HepG2 (cell line): ENCODE results near the gene METTL22. TPM values are rescaled to one million over a fixed set of nuclear protein-coding genes. Genes with fewer than 3 reads are reported as not detected.

Source experiments
- BRD4 ChIP-seq: sonication (generic); formaldehyde crosslinking; IDR thresholded peaks from 2 replicates; pipeline ENCODE4 v1.4.0; 2020; ENCODE audit warnings: missing genetic modification reagents
- IRX3 ChIP-seq: sonication (generic); formaldehyde crosslinking; IDR thresholded peaks from 2 replicates; pipeline ENCODE4 v1.8.1; 2023; ENCODE audit warnings: mild to moderate bottlenecking, low read depth, missing genetic modification reagents, borderline replicate concordance
- KDM5A ChIP-seq: fragments of 200-600 bp; sonication (generic); IDR thresholded peaks from 2 replicates; pipeline ENCODE4 v1.7.0; 2018; ENCODE audit warnings: antibody characterized with exemption, mild to moderate bottlenecking, low read length, borderline replicate concordance
- KDM5B ChIP-seq: sonication (generic); formaldehyde crosslinking; IDR thresholded peaks from 2 replicates; pipeline ENCODE4 v1.4.0; 2020; ENCODE audit warnings: missing genetic modification reagents, mild to moderate bottlenecking, borderline replicate concordance
- NR2C2 ChIP-seq: sonication (generic); formaldehyde crosslinking; IDR thresholded peaks from 2 replicates; pipeline ENCODE4 v1.4.0; 2020; ENCODE audit warnings: missing genetic modification reagents, mild to moderate bottlenecking, moderate library complexity, borderline replicate concordance
- TMF1 ChIP-seq: sonication (generic); formaldehyde crosslinking; IDR thresholded peaks from 2 replicates; pipeline ENCODE4 v1.8.1; 2022; ENCODE audit warnings: low read depth, missing genetic modification reagents
- TOE1 ChIP-seq: sonication (generic); formaldehyde crosslinking; IDR thresholded peaks from 2 replicates; pipeline ENCODE4 v1.4.0; 2020; ENCODE audit warnings: mild to moderate bottlenecking, missing genetic modification reagents
- U2AF2 ChIP-seq: fragments of 200-400 bp; formaldehyde crosslinking; IDR thresholded peaks from 2 replicates; pipeline ENCODE4 v1.6.1; 2017; ENCODE audit warnings: low read depth, mild to moderate bottlenecking, low read length
- ZNF282 ChIP-seq: fragments of 450-650 bp; IDR thresholded peaks from 2 replicates; pipeline ENCODE4 v1.6.1; 2018; ENCODE audit not compliant: partially characterized antibody
- ZNF333 ChIP-seq: sonication (generic); formaldehyde crosslinking; IDR thresholded peaks from 2 replicates; pipeline ENCODE4 v1.4.0; 2020; ENCODE audit warnings: mild to moderate bottlenecking, missing genetic modification reagents, borderline replicate concordance
- ZNF335 ChIP-seq: sonication (generic); formaldehyde crosslinking; IDR thresholded peaks from 2 replicates; pipeline ENCODE4 v1.4.0; 2020; ENCODE audit warnings: missing genetic modification reagents
- polyA plus RNA-seq, 8 experiments: library from polyadenylated mRNA; depleted of rRNA in 3 of 8; stranded (reverse) in 7 of 8; unstranded in 1 of 8; fragments of >200 nt; fragmentation: Illumina TruSeq in 4 of 8; extraction: Trizol in 4 of 8; gene quantifications; 2 replicates each; pipeline versions ENCODE4 v1.2.1 to v1.2.3, GENCODE V29; 2011 to 2016; ENCODE audit warnings: low read depth in 4 of 8, missing spikeins in 1 of 8, mixed read lengths in 1 of 8; ENCODE audit not compliant: insufficient read depth in 1 of 8
- total RNA-seq, 5 experiments: library from RNA; depleted of rRNA; stranded (reverse); fragments of >200 nt; fragmentation: Illumina TruSeq; extraction: Trizol; gene quantifications; 2 replicates each; pipeline ENCODE4 v1.2.3, GENCODE V29; 2016; ENCODE audit warnings: low read depth in 1 of 5
- TF ChIP-seq, protein P1 (sequence below): sonication (generic); formaldehyde crosslinking; IDR thresholded peaks from 2 replicates; pipeline ENCODE4 v1.5.0; 2020; ENCODE audit warnings: missing genetic modification reagents, mild to moderate bottlenecking, borderline replicate concordance
- TF ChIP-seq, protein P2 (sequence below), 2 experiments: IDR thresholded peaks; 2 replicates each; pipeline ENCODE4 v1.6.1; 2011 to 2012; ENCODE audit warnings: low read length in 2 of 2, borderline replicate concordance in 1 of 2, low read depth in 1 of 2, mild to moderate bottlenecking in 1 of 2, moderate library complexity in 1 of 2
- TF ChIP-seq, protein P3 (sequence below): sonication (generic); formaldehyde crosslinking; IDR thresholded peaks from 2 replicates; pipeline ENCODE4 v1.4.0; 2020; ENCODE audit warnings: missing genetic modification reagents, low read depth, mild to moderate bottlenecking, borderline replicate concordance

METTL22 gene
- total and polyA plus RNA-seq, 2 of the 13 experiments (the other 11 are each of a cell fraction or from before 2014, with no cell fraction given): 36.2 to 94.8 TPM

DNA sequence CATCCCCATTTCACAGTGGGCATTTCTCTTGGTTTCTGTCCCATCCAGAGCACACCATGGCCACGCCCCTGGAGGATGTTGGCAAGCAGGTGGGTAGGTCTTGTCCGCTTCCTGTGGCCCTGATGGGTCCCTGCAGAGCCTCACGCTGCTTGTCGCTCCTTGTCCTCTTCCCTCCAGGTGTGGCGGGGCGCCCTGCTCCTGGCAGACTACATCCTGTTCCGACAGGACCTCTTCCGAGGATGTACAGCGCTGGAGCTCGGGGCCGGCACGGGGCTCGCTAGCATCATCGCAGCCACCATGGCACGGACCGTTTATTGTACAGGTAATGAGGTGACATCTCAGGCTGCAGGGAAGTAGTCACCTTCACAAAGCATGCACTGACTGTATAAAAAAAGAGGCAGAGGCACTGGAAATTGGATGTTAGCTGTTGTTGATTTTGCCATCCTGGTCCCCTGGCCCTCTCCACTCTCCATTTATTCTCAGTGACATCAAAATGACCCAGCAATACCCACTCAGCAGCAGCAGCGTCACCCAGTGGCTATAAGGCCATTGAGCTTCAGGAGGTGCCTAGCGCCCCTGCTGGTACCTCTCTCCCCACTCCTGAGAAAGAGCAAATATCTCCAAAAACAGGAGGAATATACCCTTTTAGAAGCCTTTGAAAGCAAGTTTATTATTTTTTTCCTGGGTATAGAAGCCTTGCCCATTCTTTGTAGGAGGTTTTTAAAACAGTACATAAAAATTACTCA, 13.7 kb downstream of the METTL22 start (continued):
- TF ChIP-seq, protein P1, sequence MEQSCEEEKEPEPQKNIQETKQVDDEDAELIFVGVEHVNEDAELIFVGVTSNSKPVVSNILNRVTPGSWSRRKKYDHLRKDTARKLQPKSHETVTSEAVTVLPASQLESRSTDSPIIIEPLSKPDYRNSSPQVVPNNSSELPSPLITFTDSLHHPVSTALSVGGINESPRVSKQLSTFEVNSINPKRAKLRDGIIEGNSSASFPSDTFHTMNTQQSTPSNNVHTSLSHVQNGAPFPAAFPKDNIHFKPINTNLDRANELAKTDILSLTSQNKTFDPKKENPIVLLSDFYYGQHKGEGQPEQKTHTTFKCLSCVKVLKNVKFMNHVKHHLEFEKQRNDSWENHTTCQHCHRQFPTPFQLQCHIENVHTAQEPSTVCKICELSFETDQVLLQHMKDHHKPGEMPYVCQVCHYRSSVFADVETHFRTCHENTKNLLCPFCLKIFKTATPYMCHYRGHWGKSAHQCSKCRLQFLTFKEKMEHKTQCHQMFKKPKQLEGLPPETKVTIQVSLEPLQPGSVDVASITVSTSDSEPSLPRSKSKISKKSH (CRISPR knock-in tag): 0 out of 2 replicates have a peak, but pooled peaks have one; percentile 46
- TF ChIP-seq ZNF333 (CRISPR knock-in tag) (no peak), U2AF2 (no peak), ZNF335 (CRISPR knock-in tag) (no peak), TOE1 (CRISPR knock-in tag) (no peak), NR2C2 (no peak), TMF1 (no peak), KDM5A (no peak), IRX3 (CRISPR knock-in tag) (no peak), BRD4 (no peak), KDM5B (CRISPR knock-in tag) (no peak), ZNF282 (no peak)
- TF ChIP-seq, protein P2, sequence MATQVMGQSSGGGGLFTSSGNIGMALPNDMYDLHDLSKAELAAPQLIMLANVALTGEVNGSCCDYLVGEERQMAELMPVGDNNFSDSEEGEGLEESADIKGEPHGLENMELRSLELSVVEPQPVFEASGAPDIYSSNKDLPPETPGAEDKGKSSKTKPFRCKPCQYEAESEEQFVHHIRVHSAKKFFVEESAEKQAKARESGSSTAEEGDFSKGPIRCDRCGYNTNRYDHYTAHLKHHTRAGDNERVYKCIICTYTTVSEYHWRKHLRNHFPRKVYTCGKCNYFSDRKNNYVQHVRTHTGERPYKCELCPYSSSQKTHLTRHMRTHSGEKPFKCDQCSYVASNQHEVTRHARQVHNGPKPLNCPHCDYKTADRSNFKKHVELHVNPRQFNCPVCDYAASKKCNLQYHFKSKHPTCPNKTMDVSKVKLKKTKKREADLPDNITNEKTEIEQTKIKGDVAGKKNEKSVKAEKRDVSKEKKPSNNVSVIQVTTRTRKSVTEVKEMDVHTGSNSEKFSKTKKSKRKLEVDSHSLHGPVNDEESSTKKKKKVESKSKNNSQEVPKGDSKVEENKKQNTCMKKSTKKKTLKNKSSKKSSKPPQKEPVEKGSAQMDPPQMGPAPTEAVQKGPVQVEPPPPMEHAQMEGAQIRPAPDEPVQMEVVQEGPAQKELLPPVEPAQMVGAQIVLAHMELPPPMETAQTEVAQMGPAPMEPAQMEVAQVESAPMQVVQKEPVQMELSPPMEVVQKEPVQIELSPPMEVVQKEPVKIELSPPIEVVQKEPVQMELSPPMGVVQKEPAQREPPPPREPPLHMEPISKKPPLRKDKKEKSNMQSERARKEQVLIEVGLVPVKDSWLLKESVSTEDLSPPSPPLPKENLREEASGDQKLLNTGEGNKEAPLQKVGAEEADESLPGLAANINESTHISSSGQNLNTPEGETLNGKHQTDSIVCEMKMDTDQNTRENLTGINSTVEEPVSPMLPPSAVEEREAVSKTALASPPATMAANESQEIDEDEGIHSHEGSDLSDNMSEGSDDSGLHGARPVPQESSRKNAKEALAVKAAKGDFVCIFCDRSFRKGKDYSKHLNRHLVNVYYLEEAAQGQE (IDR thresholded peaks at IDR 0.05; ENCODE audit: borderline replicate concordance in 1 of 2, low read depth in 1 of 2, low read length in 2 of 2): no peak
- TF ChIP-seq, protein P3, sequence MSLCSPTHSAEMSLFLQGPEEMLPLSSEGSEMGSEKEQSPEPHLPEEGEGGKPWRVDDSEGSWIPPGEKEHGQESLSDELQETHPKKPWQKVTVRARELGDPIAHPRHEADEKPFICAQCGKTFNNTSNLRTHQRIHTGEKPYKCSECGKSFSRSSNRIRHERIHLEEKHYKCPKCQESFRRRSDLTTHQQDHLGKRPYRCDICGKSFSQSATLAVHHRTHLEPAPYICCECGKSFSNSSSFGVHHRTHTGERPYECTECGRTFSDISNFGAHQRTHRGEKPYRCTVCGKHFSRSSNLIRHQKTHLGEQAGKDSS (CRISPR knock-in tag): 0 out of 2 replicates have a peak, but pooled peaks have one; percentile 40
